ENCODE data around the gene SNX27.

- no peak for TF ChIP-seq CTCF (IDR thresholded peaks at IDR 0.05 in 2 of 3, conservative IDR thresholded peaks at IDR 0.05 in 1 of 3; ENCODE audit: borderline replicate concordance in 1 of 3, insufficient read depth in 1 of 3, low read depth in 2 of 3, low read length in 2 of 3)
- no peak for TF ChIP-seq MAX (IDR thresholded peaks at IDR 0.05)
- no peak for TF ChIP-seq ATF3 (IDR thresholded peaks at IDR 0.05)
- TF ChIP-seq EZH2 (IDR thresholded peaks at IDR 0.05) = no peak
- TF ChIP-seq FOSL1 (IDR thresholded peaks at IDR 0.05; ENCODE audit: low read depth) = no peak
- no peak for TF ChIP-seq EGR1 (IDR thresholded peaks at IDR 0.05; ENCODE audit: low read depth)
- no peak for TF ChIP-seq POLR2AphosphoS5 (IDR thresholded peaks at IDR 0.05; ENCODE audit: low read depth, low read length)
- TF ChIP-seq SIN3A (IDR thresholded peaks at IDR 0.05; ENCODE audit: low read depth) = no peak
- TF ChIP-seq POLR2A (IDR thresholded peaks at IDR 0.05; ENCODE audit: borderline replicate concordance, extremely low read depth, insufficient read depth, insufficient read length) = no peak
- no peak for TF ChIP-seq ZNF274 (IDR thresholded peaks at IDR 0.05; ENCODE audit: low read depth, low read length)
- TF ChIP-seq YY1 (IDR thresholded peaks at IDR 0.05; ENCODE audit: extremely low read depth, insufficient replicate concordance, low read depth, low read length) = no peak
- TF ChIP-seq RAD21 (IDR thresholded peaks at IDR 0.05; ENCODE audit: low read depth) = no peak
- no peak for TF ChIP-seq EZH2phosphoT487 (IDR thresholded peaks at IDR 0.05; ENCODE audit: borderline replicate concordance)
- no peak for TF ChIP-seq REST (IDR thresholded peaks at IDR 0.05; ENCODE audit: low read depth)
Observed at GRCh38 chr1:151721788-151722510, 110.1 kb downstream of the SNX27 start.

Measured in HCT116 (cell line).